Omental fat pad (tissue), 4 donors: ENCODE data around the gene CD300A. TPM values are rescaled to one million over a fixed set of nuclear protein-coding genes. Genes with fewer than 3 reads are reported as not detected.
"Not testable (repeated sequence)": the region's sequence is repeated elsewhere in the genome, so short reads cannot be mapped to it uniquely, and the experiment has no call there.

Experiments used
- ATAC-seq: fragments of 150-250 bp; one replicate; pipeline ENCODE4 v1.9.1; 2016; ENCODE audit warnings: mild to moderate bottlenecking, moderate library complexity; ENCODE audit not compliant: low FRiP score
- DNase-seq: peaks from one replicate; pipeline ENCODE4 v3.0.0-alpha.2; 2019; ENCODE audit warnings: low spot score
- CTCF ChIP-seq, 3 donors: fragments of 450-650 bp; IDR thresholded peaks; one replicate each; pipeline ENCODE4 v1.5.1; 2016 to 2017; ENCODE audit warnings: antibody characterized with exemption in 3 of 3, mild to moderate bottlenecking in 3 of 3, moderate library complexity in 2 of 3
- total RNA-seq, 4 donors: library from RNA; depleted of rRNA; stranded (reverse); fragments of >200 nt; gene quantifications; one replicate each; pipeline ENCODE4 v1.1.0, GENCODE V29; 2016

CD300A gene
- total RNA-seq, 4 donors from 2014 or later = 4.8 to 24.6 (median 16.6) TPM

- no peak for TF ChIP-seq CTCF (IDR thresholded peaks at IDR 0.05)
- DNase-seq = no peak
- ATAC-seq = no peak
Measured at GRCh38 chr17:74480290-74480689, 13.9 kb downstream of the CD300A start.

- ATAC-seq (no peak), DNase-seq (no peak)
- no peak for TF ChIP-seq CTCF (IDR thresholded peaks at IDR 0.05)
Measured at GRCh38 chr17:74481621-74482020, 15.2 kb downstream of the CD300A start.

DNA sequence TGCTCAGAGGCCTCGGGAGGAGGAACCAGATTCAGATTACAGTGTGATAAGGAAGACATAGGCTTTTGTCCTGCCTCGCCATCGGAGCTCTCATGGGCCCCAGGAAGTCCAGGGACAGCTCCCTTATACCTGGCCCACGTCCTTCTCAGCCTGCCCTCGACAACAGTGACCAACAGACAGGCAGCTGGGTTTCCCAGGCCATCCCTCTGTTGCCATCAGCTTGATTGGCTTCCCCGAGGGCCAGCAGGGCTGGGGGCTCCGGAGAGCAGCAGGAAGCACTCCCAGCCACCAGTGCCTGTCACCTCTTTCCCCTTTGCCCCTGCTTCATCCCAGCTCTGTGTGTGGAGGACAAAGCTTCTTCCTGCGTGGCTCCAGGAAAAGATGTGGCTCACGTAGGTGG, 17.6 kb downstream of the CD300A start:
- TF ChIP-seq CTCF (IDR thresholded peaks at IDR 0.05) = no peak
- ATAC-seq = no peak
- DNase-seq = no peak

DNA sequence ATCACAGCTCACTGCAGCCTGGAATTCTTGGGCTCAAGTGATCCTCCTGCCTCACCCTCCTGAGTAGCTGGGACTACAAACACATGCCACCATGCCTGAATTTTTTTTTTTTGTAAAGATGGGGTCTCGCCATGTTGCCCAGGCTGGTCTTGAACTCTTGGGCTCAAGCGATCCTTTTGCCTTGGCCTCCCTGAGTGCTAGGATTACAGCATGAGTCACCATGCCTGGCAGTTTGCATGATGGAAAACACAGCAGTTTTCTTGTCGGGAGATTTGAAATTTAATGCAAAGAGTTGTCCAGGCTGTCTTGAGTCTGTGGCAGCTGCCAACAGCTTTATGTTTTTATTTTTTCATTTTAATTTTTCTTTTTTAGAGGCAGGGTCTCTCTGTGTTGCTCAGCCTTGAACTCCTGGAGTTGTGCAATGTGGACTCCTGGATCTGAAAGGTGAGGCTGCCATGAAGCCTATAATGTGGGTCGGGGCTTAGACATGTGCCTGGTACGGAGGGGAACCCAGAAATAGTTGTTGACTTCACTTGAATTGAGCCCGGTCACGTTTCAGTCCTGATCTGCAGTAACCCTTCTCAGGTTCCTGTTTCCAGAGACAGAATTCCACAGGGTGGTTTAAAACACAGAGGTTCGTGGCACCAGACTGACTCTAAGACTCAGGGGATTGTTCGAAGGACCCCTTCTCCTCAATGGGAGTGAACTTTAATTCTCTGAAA, 18.7 kb downstream of the CD300A start:
- ATAC-seq (no peak), DNase-seq (no peak)
- no peak for TF ChIP-seq CTCF (IDR thresholded peaks at IDR 0.05)

GRCh38 chr17:74485841-74486240, 19.4 kb downstream of the CD300A start:
- no peak for DNase-seq
- no peak for TF ChIP-seq CTCF (IDR thresholded peaks at IDR 0.05)
- ATAC-seq = no peak

DNA sequence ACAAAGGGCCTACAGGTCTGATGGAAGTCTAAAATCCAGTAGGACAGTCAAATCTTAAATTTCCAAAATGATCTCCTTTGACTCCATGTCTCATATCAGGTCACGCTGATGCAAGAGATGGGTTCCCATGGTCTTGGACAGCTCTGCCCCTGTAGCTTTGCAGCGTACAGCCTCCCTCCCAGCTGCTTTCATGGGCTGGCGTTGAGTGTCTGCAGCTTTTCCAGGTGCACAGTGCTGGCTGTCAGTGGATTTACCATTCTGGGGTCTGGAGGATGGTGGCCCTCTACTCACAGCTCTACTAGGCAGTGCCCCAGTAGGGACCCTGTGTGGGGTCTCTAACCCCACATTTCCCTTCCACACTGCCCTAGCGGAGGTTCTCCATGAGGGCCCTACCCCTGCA, 21.8 kb downstream of the CD300A start:
- ATAC-seq, DNase-seq: not testable (repeated sequence)

DNA sequence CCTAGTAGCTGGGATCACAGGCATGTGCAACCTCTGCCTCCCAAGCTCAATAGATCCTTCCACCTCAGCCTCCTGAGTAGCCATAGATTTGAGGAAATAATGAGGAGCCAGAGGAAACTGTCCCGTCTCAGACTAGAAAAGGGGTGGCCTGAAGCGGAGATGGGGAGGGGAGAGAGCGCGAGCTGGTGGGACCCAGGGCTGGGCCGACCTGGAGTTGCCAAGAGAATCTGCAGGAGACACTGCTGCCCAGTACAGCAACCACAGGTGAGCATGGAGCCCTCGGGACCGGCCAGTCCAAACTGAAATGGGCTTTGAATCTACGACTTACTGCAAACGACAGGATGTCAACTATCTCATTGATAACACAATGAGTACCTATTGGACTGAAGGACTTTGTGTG, 24.3 kb downstream of the CD300A start:
- no peak for DNase-seq
- ATAC-seq = no peak
- TF ChIP-seq CTCF (IDR thresholded peaks at IDR 0.05) = no peak
